IMR-90 (cell line): ENCODE data around the gene TMEM143. TPM values are rescaled to one million over a fixed set of nuclear protein-coding genes. Genes with fewer than 3 reads are reported as not detected.

Experiments used
- ATAC-seq: fragments of 200-7000 bp; cut with Tn5 transposase; 2 replicates; pipeline ENCODE4 v1.9.1; 2020; ENCODE audit warnings: low read depth, mild to moderate bottlenecking, moderate library complexity
- BruUV-seq: library from RNA; stranded (reverse); fragments of 400-500 nt; replicated peaks from 2 replicates; lab custom pipeline; 2021; lab: Mats Ljungman, UMichigan
- CTCF ChIA-PET: fragments of 300-600 bp; formaldehyde crosslinking; extraction: SDS; loops from one replicate; lab custom pipeline; 2021; ENCODE audit warnings: antibody characterized with exemption; lab: Yijun Ruan, JAX
- POLR2A ChIA-PET: fragments of 300-600 bp; sonication (Branson Sonifier 250); formaldehyde crosslinking; loops from one replicate; lab custom pipeline; 2022; ENCODE audit warnings: antibody characterized with exemption; ENCODE audit not compliant: unreplicated experiment; lab: Charles Lee
- DNase-seq: peaks from one replicate; pipeline ENCODE4 v3.0.0; 2013
- H2AFZ ChIP-seq: replicated peaks from 2 replicates; pipeline ENCODE3; 2013; ENCODE audit warnings: low read length, mild to moderate bottlenecking; ENCODE audit not compliant: poor library complexity
- H2AK5ac ChIP-seq: 2 replicates; pipeline ENCODE4 v1.6.1; 2013; ENCODE audit warnings: low read depth, low read length, inconsistent platforms
- H2AK9ac ChIP-seq: replicated peaks from 2 replicates; pipeline ENCODE3; 2013; ENCODE audit warnings: mild to moderate bottlenecking, low read depth, low read length, moderate library complexity; ENCODE audit not compliant: poor library complexity
- H2BK120ac ChIP-seq: 2 replicates; pipeline ENCODE4 v1.6.1; 2013; ENCODE audit warnings: low read depth, low read length, inconsistent platforms
- H2BK15ac ChIP-seq: 3 replicates; pipeline ENCODE4 v1.6.1; 2013; ENCODE audit warnings: low read depth, low read length, inconsistent platforms
- H2BK20ac ChIP-seq: 2 replicates; pipeline ENCODE4 v1.6.1; 2013; ENCODE audit warnings: low read depth, mild to moderate bottlenecking, inconsistent platforms, low read length, moderate library complexity
- H2BK5ac ChIP-seq: 2 replicates; pipeline ENCODE4 v1.6.1; 2013; ENCODE audit warnings: mild to moderate bottlenecking, low read depth, low read length, inconsistent platforms; ENCODE audit not compliant: poor library complexity, severe bottlenecking
- H3K14ac ChIP-seq: replicated peaks from 2 replicates; pipeline ENCODE4 v1.6.1; 2013; ENCODE audit warnings: low read depth, low read length, inconsistent platforms
- H3K18ac ChIP-seq: 2 replicates; pipeline ENCODE4 v1.6.1; 2013; ENCODE audit warnings: low read depth, low read length, control low read depth
- H3K23ac ChIP-seq: 2 replicates; pipeline ENCODE4 v1.6.1; 2013; ENCODE audit warnings: low read depth, low read length, inconsistent platforms
- H3K27ac ChIP-seq: 2 replicates; pipeline ENCODE4 v1.5.1; 2013; ENCODE audit warnings: mild to moderate bottlenecking, control low read depth, low read length; ENCODE audit not compliant: insufficient read depth
- H3K27me3 ChIP-seq: 2 replicates; pipeline ENCODE4 v1.6.1; 2013; ENCODE audit warnings: low read length; ENCODE audit not compliant: control insufficient read depth, insufficient read depth
- H3K36me3 ChIP-seq: 2 replicates; pipeline ENCODE4 v1.6.1; 2013; ENCODE audit warnings: low read length, mixed read lengths; ENCODE audit not compliant: control insufficient read depth, insufficient read depth
- H3K4ac ChIP-seq: 2 replicates; pipeline ENCODE4 v1.6.1; 2013; ENCODE audit warnings: low read depth, low read length, inconsistent platforms
- H3K4me1 ChIP-seq: 2 replicates; pipeline ENCODE4 v1.6.1; 2013; ENCODE audit warnings: low read length, mixed read lengths; ENCODE audit not compliant: control insufficient read depth, insufficient read depth
- H3K4me2 ChIP-seq: 2 replicates; pipeline ENCODE4 v1.6.1; 2013; ENCODE audit warnings: low read depth, mild to moderate bottlenecking, control low read depth, low read length, moderate library complexity
- H3K4me3 ChIP-seq: 2 replicates; pipeline ENCODE4 v1.5.1; 2013; ENCODE audit warnings: low read depth, mild to moderate bottlenecking, control low read depth, low read length, moderate library complexity; ENCODE audit not compliant: insufficient read depth
- H3K56ac ChIP-seq: 2 replicates; pipeline ENCODE4 v1.6.1; 2013; ENCODE audit warnings: low read length, inconsistent platforms; ENCODE audit not compliant: insufficient read depth; ENCODE audit errors: extremely low read depth
- H3K79me1 ChIP-seq, 2 experiments: 2 replicates each; pipeline ENCODE4 v1.6.1; 2013; ENCODE audit warnings: low read length in 2 of 2, inconsistent platforms in 1 of 2, low read depth in 1 of 2
- H3K9ac ChIP-seq: 2 replicates; pipeline ENCODE4 v1.6.1; 2013; ENCODE audit warnings: low read depth, low read length, control low read depth
- H3K9me1 ChIP-seq: 2 replicates; pipeline ENCODE4 v1.6.1; 2013; ENCODE audit warnings: low read length, inconsistent platforms; ENCODE audit not compliant: insufficient read depth
- H3K9me3 ChIP-seq: 2 replicates; pipeline ENCODE4 v1.6.1; 2013; ENCODE audit warnings: low read length; ENCODE audit not compliant: control insufficient read depth, insufficient read depth
- H4K20me1 ChIP-seq: 2 replicates; pipeline ENCODE4 v1.6.1; 2013; ENCODE audit warnings: low read length, inconsistent platforms; ENCODE audit not compliant: insufficient read depth
- H4K5ac ChIP-seq: 2 replicates; pipeline ENCODE4 v1.6.1; 2013; ENCODE audit warnings: mild to moderate bottlenecking, low read depth, low read length, control low read depth
- H4K8ac ChIP-seq, 2 experiments: 2 replicates each; pipeline ENCODE4 v1.6.1; 2013; ENCODE audit warnings: low read depth in 2 of 2, low read length in 2 of 2, control low read depth in 1 of 2, inconsistent platforms in 1 of 2
- H4K91ac ChIP-seq: 2 replicates; pipeline ENCODE4 v1.6.1; 2013; ENCODE audit warnings: low read depth, low read length, inconsistent platforms; ENCODE audit not compliant: insufficient read depth
- CEBPB ChIP-seq: IDR thresholded peaks from 2 replicates; pipeline ENCODE4 v1.6.1; 2012; ENCODE audit warnings: low read depth, low read length, improper control_type of control experiment
- NFE2L2 ChIP-seq: fragments of 150-350 bp; IDR thresholded peaks from 2 replicates; pipeline ENCODE4 v1.6.1; 2016; ENCODE audit warnings: low read depth, mild to moderate bottlenecking, low read length
- WGBS, 2 experiments: methylation state at CpG; one replicate each; pipeline versions ENCODE4 v1.1.5 to v1.1.7; 2013; ENCODE audit warnings: missing lambda C conversion rate in 2 of 2; ENCODE audit not compliant: insufficient read length in 1 of 2; ENCODE audit errors: extremely low coverage in 2 of 2; 5-methylcytosine and 5-hydroxymethylcytosine counted together
- dilution Hi-C: fragments of 300-500 bp; cut with HindIII; formaldehyde crosslinking; loops from one replicate; pipeline ENCODE4 v1.14.3; 2018; ENCODE audit warnings: low sequenced_read_pairs; ENCODE audit not compliant: unreplicated experiment
- in situ Hi-C: fragments of 300-500 bp; cut with MboI; formaldehyde crosslinking; loops from 3 replicates; pipeline ENCODE4 v1.14.3; 2019; ENCODE audit warnings: low sequenced_read_pairs, inconsistent platforms, mixed read lengths
- intact Hi-C: fragments of 100-400 bp; cut with micrococcal nuclease; formaldehyde crosslinking; loops from 2 replicates; pipeline ENCODE4 v1.10.0; 2022
- polyA plus RNA-seq, 3 experiments: library from polyadenylated mRNA; depleted of rRNA; stranded (reverse); fragments of >200 nt; gene quantifications; 2 replicates each; pipeline ENCODE4 v1.2.3, GENCODE V29; 2012; ENCODE audit warnings: low replicate concordance in 1 of 3
- total RNA-seq: library from RNA; depleted of rRNA; stranded (reverse); fragments of >200 nt; gene quantifications from 2 replicates; pipeline ENCODE4 v1.2.3, GENCODE V29; 2012

The TMEM143 gene
- total and polyA plus RNA-seq, 2 of the 4 experiments (the other 2 are of a cell fraction): 1.3 to 7.6 TPM

DNA sequence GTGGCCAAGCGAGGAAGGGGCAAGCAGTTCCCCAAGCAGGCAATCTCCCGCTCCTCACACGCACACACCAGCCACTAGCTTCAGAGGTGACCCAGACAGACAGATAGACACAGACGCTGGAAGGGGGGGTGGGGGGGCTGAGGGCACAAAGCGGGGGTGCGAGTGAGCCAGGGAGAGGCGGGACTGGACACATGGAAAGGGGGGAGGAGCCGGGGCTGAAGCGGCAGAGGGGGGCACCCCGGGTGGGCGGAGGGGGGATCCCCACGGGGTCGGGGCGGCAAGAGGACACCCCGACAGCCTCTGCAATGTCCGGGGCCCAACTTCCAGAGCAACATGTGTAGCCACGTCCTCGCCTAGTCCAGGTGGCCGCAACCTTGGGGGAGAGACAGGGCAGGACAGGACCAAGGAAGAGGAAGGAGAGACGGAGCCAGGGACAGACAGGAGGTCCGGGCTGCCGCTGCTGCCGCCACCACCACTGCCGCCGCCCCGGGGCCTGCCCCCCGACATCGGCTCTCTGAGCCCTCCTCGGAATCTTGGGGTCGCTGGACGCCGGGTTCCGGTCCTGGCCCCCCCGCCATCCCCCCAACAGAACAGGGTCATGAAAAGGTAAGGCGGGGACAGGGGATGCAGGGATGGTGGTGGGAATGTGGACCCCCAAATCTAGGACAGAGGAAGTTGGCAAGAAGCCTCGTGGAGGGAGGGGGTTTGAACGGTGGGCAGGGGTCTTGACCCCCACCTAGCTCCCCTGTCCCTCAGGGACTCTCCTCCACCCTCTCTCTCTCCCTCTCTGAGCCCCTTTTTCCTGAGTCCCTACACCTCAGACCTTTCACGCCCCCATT lies 30.8 kb upstream of the TMEM143 start:
- Histone ChIP-seq H2BK120ac (no peak overlapping the region), H3K56ac (no peak overlapping the region), H3K18ac (no peak overlapping the region), H3K14ac (no peak overlapping the region), H3K4me3 (no peak overlapping the region), H3K9ac (no peak overlapping the region), H3K9me3 (no peaks in the 10 kb centered on the region), H4K20me1 (peaks cover 4% of the 10 kb centered on the region), H3K4me2 (peak overlapping the region; percentile 64; the same call in 1 of the 2 replicates), H3K79me1 (peaks cover 0 to 12% of the 10 kb centered on the region in 2 experiments; a peak in 3 of 4 replicates), H2BK20ac (no peak overlapping the region), H4K91ac (no peak overlapping the region), H3K4ac (no peak overlapping the region), H2AK9ac (peak overlapping the region; percentile 89), H2BK5ac (no peak overlapping the region), H2AFZ (peak overlapping the region; percentile 66), H3K9me1 (peaks cover 3% of the 10 kb centered on the region; the same call in 1 of the 2 replicates), H2BK15ac (no peak overlapping the region), H2AK5ac (0 out of 2 replicates have a peak overlapping the region, but pooled peaks have one; percentile 14), H3K36me3 (peaks cover under 1% of the 10 kb centered on the region; the same call in 1 of the 2 replicates), H3K23ac (no peak overlapping the region), H4K5ac (no peak overlapping the region), H3K27me3 (peaks cover 54% of the 10 kb centered on the region), H3K4me1 (peaks cover 4% of the 10 kb centered on the region; the same call in 1 of the 2 replicates), H3K27ac (no peak overlapping the region), H4K8ac (no peak overlapping the region)
- ATAC-seq (no peak), DNase-seq (no peak)
- ChIA-PET POLR2A (no interaction called here), CTCF (no interaction called here)
- in situ Hi-C loops: no loop called here
- WGBS, 2 experiments: 11% methylated on average over 7 of the region's 38 CpGs; no CpG with 5 or more reads in 1 of the 2 experiments
- intact Hi-C loops: loop anchor here (10.0 kb wide), 1 partner anchor 70 kb away; the partner anchor contains the start of gene EMP3
- dilution Hi-C loops: no loop called here
- TF ChIP-seq CEBPB (no peak), NFE2L2 (no peak)
- no TSS peak for BruUV-seq
